HL-60 (cell line): ENCODE results near the gene XIRP2.

Source experiments
- SPI1 ChIP-seq: IDR thresholded peaks from 2 replicates; pipeline ENCODE4 v1.6.1; 2012; ENCODE audit warnings: low read depth, mild to moderate bottlenecking, borderline replicate concordance
- TF ChIP-seq, protein P1 (sequence below): IDR thresholded peaks from one replicate; pipeline ENCODE4 v1.5.1; 2011; ENCODE audit warnings: low read length, control low read depth, inconsistent platforms; ENCODE audit not compliant: insufficient read depth
- TF ChIP-seq, protein P2 (sequence below): IDR thresholded peaks from 2 replicates; pipeline ENCODE4 v1.6.1; 2012; ENCODE audit warnings: low read depth; ENCODE audit not compliant: insufficient replicate concordance

DNA sequence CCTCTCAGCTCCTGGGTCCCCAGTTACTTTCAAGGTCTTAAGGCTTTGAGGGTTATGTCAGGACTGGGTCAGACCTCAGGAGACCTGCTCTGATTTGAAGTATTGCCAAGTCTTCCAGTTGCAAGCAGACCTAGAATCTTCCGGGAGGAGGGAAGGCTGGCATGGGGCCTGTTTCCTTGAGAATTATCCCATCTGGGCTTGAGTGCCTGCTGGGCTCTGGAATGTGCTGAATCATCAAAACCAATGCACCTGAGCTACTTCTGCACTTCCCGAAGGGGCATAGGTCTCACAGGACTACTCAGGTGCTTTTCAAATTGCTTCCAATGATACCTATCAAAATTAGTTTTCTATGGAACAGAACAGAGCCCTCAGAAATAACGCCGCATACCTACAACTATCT, 327.3 kb downstream of the XIRP2 start:
- TF ChIP-seq, protein P1, sequence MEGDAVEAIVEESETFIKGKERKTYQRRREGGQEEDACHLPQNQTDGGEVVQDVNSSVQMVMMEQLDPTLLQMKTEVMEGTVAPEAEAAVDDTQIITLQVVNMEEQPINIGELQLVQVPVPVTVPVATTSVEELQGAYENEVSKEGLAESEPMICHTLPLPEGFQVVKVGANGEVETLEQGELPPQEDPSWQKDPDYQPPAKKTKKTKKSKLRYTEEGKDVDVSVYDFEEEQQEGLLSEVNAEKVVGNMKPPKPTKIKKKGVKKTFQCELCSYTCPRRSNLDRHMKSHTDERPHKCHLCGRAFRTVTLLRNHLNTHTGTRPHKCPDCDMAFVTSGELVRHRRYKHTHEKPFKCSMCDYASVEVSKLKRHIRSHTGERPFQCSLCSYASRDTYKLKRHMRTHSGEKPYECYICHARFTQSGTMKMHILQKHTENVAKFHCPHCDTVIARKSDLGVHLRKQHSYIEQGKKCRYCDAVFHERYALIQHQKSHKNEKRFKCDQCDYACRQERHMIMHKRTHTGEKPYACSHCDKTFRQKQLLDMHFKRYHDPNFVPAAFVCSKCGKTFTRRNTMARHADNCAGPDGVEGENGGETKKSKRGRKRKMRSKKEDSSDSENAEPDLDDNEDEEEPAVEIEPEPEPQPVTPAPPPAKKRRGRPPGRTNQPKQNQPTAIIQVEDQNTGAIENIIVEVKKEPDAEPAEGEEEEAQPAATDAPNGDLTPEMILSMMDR: no peak
- no peak for TF ChIP-seq SPI1
- TF ChIP-seq, protein P2, sequence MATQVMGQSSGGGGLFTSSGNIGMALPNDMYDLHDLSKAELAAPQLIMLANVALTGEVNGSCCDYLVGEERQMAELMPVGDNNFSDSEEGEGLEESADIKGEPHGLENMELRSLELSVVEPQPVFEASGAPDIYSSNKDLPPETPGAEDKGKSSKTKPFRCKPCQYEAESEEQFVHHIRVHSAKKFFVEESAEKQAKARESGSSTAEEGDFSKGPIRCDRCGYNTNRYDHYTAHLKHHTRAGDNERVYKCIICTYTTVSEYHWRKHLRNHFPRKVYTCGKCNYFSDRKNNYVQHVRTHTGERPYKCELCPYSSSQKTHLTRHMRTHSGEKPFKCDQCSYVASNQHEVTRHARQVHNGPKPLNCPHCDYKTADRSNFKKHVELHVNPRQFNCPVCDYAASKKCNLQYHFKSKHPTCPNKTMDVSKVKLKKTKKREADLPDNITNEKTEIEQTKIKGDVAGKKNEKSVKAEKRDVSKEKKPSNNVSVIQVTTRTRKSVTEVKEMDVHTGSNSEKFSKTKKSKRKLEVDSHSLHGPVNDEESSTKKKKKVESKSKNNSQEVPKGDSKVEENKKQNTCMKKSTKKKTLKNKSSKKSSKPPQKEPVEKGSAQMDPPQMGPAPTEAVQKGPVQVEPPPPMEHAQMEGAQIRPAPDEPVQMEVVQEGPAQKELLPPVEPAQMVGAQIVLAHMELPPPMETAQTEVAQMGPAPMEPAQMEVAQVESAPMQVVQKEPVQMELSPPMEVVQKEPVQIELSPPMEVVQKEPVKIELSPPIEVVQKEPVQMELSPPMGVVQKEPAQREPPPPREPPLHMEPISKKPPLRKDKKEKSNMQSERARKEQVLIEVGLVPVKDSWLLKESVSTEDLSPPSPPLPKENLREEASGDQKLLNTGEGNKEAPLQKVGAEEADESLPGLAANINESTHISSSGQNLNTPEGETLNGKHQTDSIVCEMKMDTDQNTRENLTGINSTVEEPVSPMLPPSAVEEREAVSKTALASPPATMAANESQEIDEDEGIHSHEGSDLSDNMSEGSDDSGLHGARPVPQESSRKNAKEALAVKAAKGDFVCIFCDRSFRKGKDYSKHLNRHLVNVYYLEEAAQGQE: no peak
